Right atrium auricular region (tissue), 2 donors: Measurements from ENCODE around the gene ALDH18A1. TPM values are rescaled to one million over a fixed set of nuclear protein-coding genes. Genes with fewer than 3 reads are reported as not detected.
A peak's percentile ranks its signal among the peaks of the same experiment; 100 is the strongest.

Source experiments
- DNase-seq: peaks from one replicate; pipeline ENCODE4 v3.0.0-alpha.2; 2019; ENCODE audit warnings: low spot score
- H3K27ac ChIP-seq, 2 donors: fragments of 200-600 bp; sonication (generic); 1 replicate in 1 of 2; 2 replicates in 1 of 2; pipeline ENCODE4 v1.5.1; 2016 to 2019
- H3K27me3 ChIP-seq, 2 donors: fragments of 200-600 bp; sonication (generic); one replicate each; pipeline versions ENCODE4 v1.5.1 to v1.6.0; 2017 to 2019
- H3K36me3 ChIP-seq: fragments of 200-600 bp; sonication (generic); one replicate; pipeline ENCODE4 v1.5.1; 2016
- H3K4me1 ChIP-seq, 2 donors: fragments of 200-600 bp; sonication (generic); one replicate each; pipeline versions ENCODE4 v1.5.1 to v1.6.0; 2017 to 2019
- H3K4me3 ChIP-seq, 2 donors: fragments of 200-600 bp; sonication (generic); 1 replicate in 1 of 2; 2 replicates in 1 of 2; pipeline ENCODE4 v1.5.1; 2017 to 2019; ENCODE audit warnings: mild to moderate bottlenecking in 1 of 2, moderate library complexity in 1 of 2
- H3K9me3 ChIP-seq, 2 donors: fragments of 200-600 bp; sonication (generic); one replicate each; pipeline ENCODE4 v1.5.1; 2019
- CTCF ChIP-seq, 2 donors: fragments of 200-600 bp; sonication (generic); IDR thresholded peaks; one replicate each; pipeline ENCODE4 v1.5.1; 2019; ENCODE audit warnings: antibody characterized with exemption in 2 of 2
- total RNA-seq, 2 donors: library from RNA; depleted of rRNA; stranded (reverse); fragments of >200 nt; gene quantifications; one replicate each; pipeline ENCODE4 v1.1.0, GENCODE V29; 2016

Gene ALDH18A1
- total RNA-seq, 2 donors from 2014 or later, result 13.7 to 17.6 TPM

- DNase-seq, result peak; percentile 86
- Histone ChIP-seq H3K4me3 (no peak overlapping the region), H3K9me3 (no peaks in the 10 kb centered on the region), H3K36me3 (no peaks in the 10 kb centered on the region), H3K27me3 (no peaks in the 10 kb centered on the region), H3K27ac (peak overlapping the region; percentile 62 to 65), H3K4me1 (peaks cover 0 to 26% of the 10 kb centered on the region in 2 donors)
- peak; percentile 75 to 97 for TF ChIP-seq CTCF (IDR thresholded peaks at IDR 0.05)
These were observed 55.3 kb downstream of the ALDH18A1 start for GRCh38 chr10:95601116-95601719.

GRCh38 chr10:95600158-95600557 lies 56.4 kb downstream of the ALDH18A1 start:
- H3K4me3 ChIP-seq, result no peak overlapping the region
- no peak for DNase-seq
- peaks cover 0 to 17% of the 10 kb centered on the region in 2 donors for H3K4me1 ChIP-seq
- no peaks in the 10 kb centered on the region for H3K27me3 ChIP-seq
- no peaks in the 10 kb centered on the region for H3K9me3 ChIP-seq
- H3K27ac ChIP-seq, result no peak overlapping the region
- no peak for TF ChIP-seq CTCF (IDR thresholded peaks at IDR 0.05)
- no peaks in the 10 kb centered on the region for H3K36me3 ChIP-seq

- DNase-seq, result no peak
- Histone ChIP-seq H3K27ac (no peak overlapping the region), H3K4me3 (no peak overlapping the region), H3K36me3 (no peaks in the 10 kb centered on the region), H3K9me3 (no peaks in the 10 kb centered on the region), H3K4me1 (peaks cover 0 to 7% of the 10 kb centered on the region in 2 donors), H3K27me3 (no peaks in the 10 kb centered on the region)
- TF ChIP-seq CTCF (IDR thresholded peaks at IDR 0.05), result no peak
These were observed 58.7 kb downstream of the ALDH18A1 start for GRCh38 chr10:95597788-95598187.

GRCh38 chr10:95588025-95588424 lies 68.5 kb downstream of the ALDH18A1 start:
- Histone ChIP-seq H3K4me3 (no peak overlapping the region), H3K4me1 (no peaks in the 10 kb centered on the region), H3K27ac (no peak overlapping the region), H3K27me3 (no peaks in the 10 kb centered on the region), H3K36me3 (no peaks in the 10 kb centered on the region), H3K9me3 (no peaks in the 10 kb centered on the region)
- no peak for DNase-seq
- no peak for TF ChIP-seq CTCF (IDR thresholded peaks at IDR 0.05)

GRCh38 chr10:95579835-95580535 lies 76.5 kb downstream of the ALDH18A1 start:
- no peaks in the 10 kb centered on the region for H3K27me3 ChIP-seq
- peaks cover 0 to 4% of the 10 kb centered on the region in 2 donors for H3K4me1 ChIP-seq
- TF ChIP-seq CTCF (IDR thresholded peaks at IDR 0.05), result no peak
- H3K36me3 ChIP-seq, result no peaks in the 10 kb centered on the region
- no peak overlapping the region for H3K27ac ChIP-seq
- no peaks in the 10 kb centered on the region for H3K9me3 ChIP-seq
- no peak overlapping the region for H3K4me3 ChIP-seq
- no peak for DNase-seq
